CD4-positive, CD25-positive, alpha-beta regulatory T cell (primary cell): Measurements from ENCODE around the gene CLCA4. TPM values are rescaled to one million over a fixed set of nuclear protein-coding genes. Genes with fewer than 3 reads are reported as not detected.

ENCODE experiments used
- ATAC-seq, 2 donors: fragments of 150-1000 bp; cut with Tn5 transposase; one replicate each; pipeline ENCODE4 v1.10.0; 2021; ENCODE audit warnings: low read depth in 2 of 2, moderate number of reproducible peaks in 2 of 2, moderate library complexity in 1 of 2
- DNase-seq, 3 donors: peaks; one replicate each; pipeline versions ENCODE4 v3.0.0 to v3.0.0-alpha.2; 2012 to 2022; ENCODE audit warnings: mixed read lengths in 1 of 3
- H3K27ac ChIP-seq: one replicate; pipeline ENCODE4 v1.7.0; 2013; ENCODE audit warnings: mild to moderate bottlenecking, low read length; ENCODE audit not compliant: insufficient read depth, poor library complexity, severe bottlenecking
- H3K27me3 ChIP-seq: one replicate; pipeline ENCODE4 v1.7.0; 2013; ENCODE audit warnings: low read length; ENCODE audit not compliant: control insufficient read depth, insufficient read depth
- H3K36me3 ChIP-seq: one replicate; pipeline ENCODE4 v1.7.0; 2013; ENCODE audit warnings: mild to moderate bottlenecking, low read length, moderate library complexity; ENCODE audit not compliant: control insufficient read depth, insufficient read depth
- H3K4me1 ChIP-seq: 2 replicates; pipeline ENCODE4 v1.7.0; 2013; ENCODE audit warnings: mild to moderate bottlenecking, low read length; ENCODE audit not compliant: insufficient read depth, control insufficient read depth, poor library complexity, severe bottlenecking
- H3K4me3 ChIP-seq: one replicate; pipeline ENCODE4 v1.7.0; 2013; ENCODE audit warnings: low read depth, mild to moderate bottlenecking, low read length, moderate library complexity
- H3K9me3 ChIP-seq, 2 experiments: 1 replicate in 1 of 2; 2 replicates in 1 of 2; pipeline ENCODE4 v1.7.0; 2013; ENCODE audit warnings: low read length in 2 of 2, mild to moderate bottlenecking in 1 of 2, moderate library complexity in 1 of 2; ENCODE audit not compliant: control insufficient read depth in 2 of 2
- H3K27ac Mint-ChIP-seq, 3 donors: one replicate each; pipeline ENCODE4 v1.8.0; 2020 to 2022; ENCODE audit warnings: mild to moderate bottlenecking in 3 of 3, mixed read lengths in 3 of 3, moderate library complexity in 2 of 3
- H3K27me3 Mint-ChIP-seq: one replicate; pipeline ENCODE4 v1.8.0; 2022; ENCODE audit warnings: mild to moderate bottlenecking, mixed read lengths
- H3K36me3 Mint-ChIP-seq: one replicate; pipeline ENCODE4 v1.8.0; 2020; ENCODE audit warnings: mixed read lengths
- H3K4me1 Mint-ChIP-seq, 4 donors: one replicate each; pipeline ENCODE4 v1.8.0; 2020 to 2022; ENCODE audit warnings: mixed read lengths in 4 of 4, mild to moderate bottlenecking in 1 of 4
- H3K4me3 Mint-ChIP-seq, 4 donors: one replicate each; pipeline ENCODE4 v1.8.0; 2020 to 2022; ENCODE audit warnings: mild to moderate bottlenecking in 4 of 4, mixed read lengths in 4 of 4, moderate library complexity in 3 of 4
- H3K9me3 Mint-ChIP-seq, 7 donors: one replicate each; pipeline ENCODE4 v1.8.0; 2020 to 2022; ENCODE audit warnings: mixed read lengths in 7 of 7, mild to moderate bottlenecking in 3 of 7, moderate library complexity in 2 of 7
- polyA plus RNA-seq, 4 donors: library from polyadenylated mRNA; unstranded; fragments of 300-500 nt; fragmentation: Illumina TruSeq; gene quantifications; one replicate each; pipeline ENCODE4 v1.2.3, GENCODE V29; 2021
- total RNA-seq: library from RNA; stranded (reverse); gene quantifications from one replicate; pipeline ENCODE4 v1.2.3, GENCODE V29; 2022

The CLCA4 gene
- total and polyA plus RNA-seq, 5 donors from 2014 or later = not detected

GRCh38 chr1:86520789-86521521 lies 25.9 kb upstream of the CLCA4 start:
- Mint-ChIP-seq H3K27me3 (no peaks in the 10 kb centered on the region), H3K36me3 (no peaks in the 10 kb centered on the region), H3K4me3 (no peak overlapping the region), H3K27ac (no peak overlapping the region), H3K4me1 (no peaks in the 10 kb centered on the region), H3K9me3 (no peaks in the 10 kb centered on the region)
- no peaks in the 10 kb centered on the region for H3K9me3 ChIP-seq
- no peak overlapping the region for H3K4me3 ChIP-seq
- no peaks in the 10 kb centered on the region for H3K4me1 ChIP-seq
- peaks cover 2% of the 10 kb centered on the region for H3K27me3 ChIP-seq
- no peak overlapping the region for H3K27ac ChIP-seq
- no peaks in the 10 kb centered on the region for H3K36me3 ChIP-seq
- ATAC-seq (no peak), DNase-seq (no peak)

DNA sequence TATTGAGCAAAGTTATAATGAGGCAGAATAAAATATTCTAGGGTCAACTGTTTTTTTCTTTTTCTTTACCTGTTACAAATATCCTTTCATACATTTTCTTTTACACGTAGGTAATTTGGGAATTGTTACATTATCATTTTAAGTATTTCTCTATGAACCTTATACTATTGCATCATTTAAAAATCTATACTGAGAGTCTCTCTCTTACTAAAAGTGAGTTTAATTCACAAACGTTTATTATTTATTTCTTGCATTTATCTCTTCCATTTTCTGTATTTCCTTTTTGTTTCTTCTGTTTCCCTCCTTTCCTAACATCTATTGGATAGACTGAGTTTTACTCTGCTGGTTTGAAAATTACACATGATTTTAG lies 25.4 kb upstream of the CLCA4 start:
- no peaks in the 10 kb centered on the region for H3K27me3 Mint-ChIP-seq
- no peaks in the 10 kb centered on the region for H3K36me3 Mint-ChIP-seq
- DNase-seq (no peak), ATAC-seq (no peak)
- no peak overlapping the region for H3K27ac Mint-ChIP-seq
- no peaks in the 10 kb centered on the region for H3K36me3 ChIP-seq
- no peaks in the 10 kb centered on the region for H3K4me1 Mint-ChIP-seq
- H3K27ac ChIP-seq = no peak overlapping the region
- H3K4me3 ChIP-seq = no peak overlapping the region
- no peaks in the 10 kb centered on the region for H3K9me3 ChIP-seq
- H3K9me3 Mint-ChIP-seq = no peaks in the 10 kb centered on the region
- H3K27me3 ChIP-seq = peaks cover 2% of the 10 kb centered on the region
- H3K4me3 Mint-ChIP-seq = no peak overlapping the region
- H3K4me1 ChIP-seq = no peaks in the 10 kb centered on the region

- no peak overlapping the region for H3K27ac ChIP-seq
- no peak for ATAC-seq
- H3K9me3 Mint-ChIP-seq = no peaks in the 10 kb centered on the region
- no peak overlapping the region for H3K27ac Mint-ChIP-seq
- H3K4me3 Mint-ChIP-seq = no peak overlapping the region
- no peaks in the 10 kb centered on the region for H3K9me3 ChIP-seq
- H3K4me1 Mint-ChIP-seq = no peaks in the 10 kb centered on the region
- no peaks in the 10 kb centered on the region for H3K36me3 Mint-ChIP-seq
- no peaks in the 10 kb centered on the region for H3K27me3 Mint-ChIP-seq
- no peaks in the 10 kb centered on the region for H3K36me3 ChIP-seq
- H3K4me3 ChIP-seq = no peak overlapping the region
- peaks cover 2% of the 10 kb centered on the region for H3K27me3 ChIP-seq
- no peaks in the 10 kb centered on the region for H3K4me1 ChIP-seq
- DNase-seq = no peak
Measured at GRCh38 chr1:86522240-86522639, 24.6 kb upstream of the CLCA4 start.

- H3K27ac ChIP-seq = no peak overlapping the region
- DNase-seq (no peak), ATAC-seq (no peak)
- H3K4me1 ChIP-seq = no peaks in the 10 kb centered on the region
- H3K27me3 ChIP-seq = peaks cover 2% of the 10 kb centered on the region
- no peak overlapping the region for H3K4me3 ChIP-seq
- Mint-ChIP-seq H3K4me3 (no peak overlapping the region), H3K27me3 (no peaks in the 10 kb centered on the region), H3K36me3 (no peaks in the 10 kb centered on the region), H3K27ac (no peak overlapping the region), H3K4me1 (no peaks in the 10 kb centered on the region), H3K9me3 (no peaks in the 10 kb centered on the region)
- no peaks in the 10 kb centered on the region for H3K9me3 ChIP-seq
- H3K36me3 ChIP-seq = no peaks in the 10 kb centered on the region
Measured at GRCh38 chr1:86523670-86524354, 23.1 kb upstream of the CLCA4 start.

DNA sequence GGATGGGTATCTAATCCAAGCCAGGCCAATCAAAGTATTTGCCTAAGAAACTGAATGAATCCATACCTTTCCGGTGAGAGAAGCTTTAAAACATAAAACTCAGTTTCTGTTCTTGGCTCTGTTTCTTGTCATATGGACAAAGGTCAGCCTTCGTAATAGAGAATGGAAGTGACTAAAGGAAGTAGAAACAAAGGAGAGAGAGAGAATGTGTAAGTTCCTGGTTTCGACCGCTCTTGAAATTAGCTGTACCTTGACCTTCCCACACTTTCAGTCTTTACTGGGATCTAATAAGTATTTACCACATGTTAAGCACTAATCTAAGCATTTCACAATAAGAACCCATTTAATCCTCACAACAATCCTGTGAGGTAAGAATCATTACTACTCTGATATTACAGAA lies 19.6 kb upstream of the CLCA4 start:
- Mint-ChIP-seq H3K9me3 (no peaks in the 10 kb centered on the region), H3K4me3 (no peak overlapping the region), H3K27me3 (no peaks in the 10 kb centered on the region), H3K4me1 (no peaks in the 10 kb centered on the region), H3K36me3 (no peaks in the 10 kb centered on the region), H3K27ac (no peak overlapping the region)
- no peak for DNase-seq
- H3K9me3 ChIP-seq = peaks cover 0 to 2% of the 10 kb centered on the region in 2 experiments
- H3K36me3 ChIP-seq = no peaks in the 10 kb centered on the region
- no peak for ATAC-seq
- H3K27me3 ChIP-seq = peaks cover 2% of the 10 kb centered on the region
- no peak overlapping the region for H3K4me3 ChIP-seq
- no peaks in the 10 kb centered on the region for H3K4me1 ChIP-seq
- H3K27ac ChIP-seq = no peak overlapping the region

DNA sequence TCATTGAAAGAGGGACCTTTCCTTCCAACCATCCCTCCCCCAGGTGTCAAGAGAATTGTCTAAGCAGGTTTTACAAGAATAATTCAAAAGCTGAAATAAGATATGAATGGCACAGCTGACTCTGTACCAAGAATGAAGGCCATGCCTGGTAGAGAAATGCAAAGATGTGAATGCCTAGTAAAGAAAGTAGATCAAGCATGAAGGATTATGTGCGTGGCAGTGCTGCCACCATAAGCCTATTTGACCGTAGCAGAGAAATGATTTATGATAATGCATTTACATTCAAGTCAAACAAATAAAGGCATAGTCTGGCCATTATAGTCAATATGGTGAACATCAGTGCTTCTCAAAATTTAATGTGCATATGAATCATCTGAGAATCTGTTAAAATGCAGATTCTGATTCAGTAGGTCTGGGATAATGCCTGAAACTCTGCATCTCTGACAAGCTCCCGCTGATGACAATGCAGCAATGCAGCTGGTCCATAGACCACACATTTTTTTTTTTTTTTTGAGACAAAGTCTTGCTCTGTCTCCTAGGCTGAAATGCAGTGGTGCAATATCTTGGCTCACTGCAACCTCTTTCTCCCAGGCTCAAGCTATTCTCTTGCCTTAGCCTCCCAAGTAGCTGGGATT lies 16.6 kb upstream of the CLCA4 start:
- DNase-seq (no peak), ATAC-seq (no peak)
- peaks cover 0 to 2% of the 10 kb centered on the region in 2 experiments for H3K9me3 ChIP-seq
- H3K27ac Mint-ChIP-seq = no peak overlapping the region
- no peak overlapping the region for H3K27ac ChIP-seq
- H3K36me3 Mint-ChIP-seq = no peaks in the 10 kb centered on the region
- H3K27me3 Mint-ChIP-seq = peaks cover 7% of the 10 kb centered on the region
- no peak overlapping the region for H3K4me3 ChIP-seq
- no peaks in the 10 kb centered on the region for H3K4me1 Mint-ChIP-seq
- H3K36me3 ChIP-seq = no peaks in the 10 kb centered on the region
- peaks cover 2% of the 10 kb centered on the region for H3K27me3 ChIP-seq
- no peaks in the 10 kb centered on the region for H3K4me1 ChIP-seq
- H3K4me3 Mint-ChIP-seq = no peak overlapping the region
- no peaks in the 10 kb centered on the region for H3K9me3 Mint-ChIP-seq

GRCh38 chr1:86537928-86538695 lies 8.8 kb upstream of the CLCA4 start:
- no peaks in the 10 kb centered on the region for H3K36me3 ChIP-seq
- no peaks in the 10 kb centered on the region for H3K9me3 ChIP-seq
- DNase-seq (no peak), ATAC-seq (no peak)
- no peaks in the 10 kb centered on the region for H3K4me1 Mint-ChIP-seq
- H3K27me3 ChIP-seq = peaks cover 9% of the 10 kb centered on the region
- no peak overlapping the region for H3K27ac ChIP-seq
- no peak overlapping the region for H3K4me3 ChIP-seq
- H3K36me3 Mint-ChIP-seq = no peaks in the 10 kb centered on the region
- no peak overlapping the region for H3K4me3 Mint-ChIP-seq
- H3K27ac Mint-ChIP-seq = no peak overlapping the region
- no peaks in the 10 kb centered on the region for H3K4me1 ChIP-seq
- H3K27me3 Mint-ChIP-seq = peaks cover 22% of the 10 kb centered on the region
- H3K9me3 Mint-ChIP-seq = no peaks in the 10 kb centered on the region
